H9 (cell line): ENCODE measurements around the gene EFTUD2. TPM values are rescaled to one million over a fixed set of nuclear protein-coding genes. Genes with fewer than 3 reads are reported as not detected.

ENCODE experiments used
- DNase-seq: peaks from one replicate; pipeline ENCODE4 v3.0.0-alpha.2; 2017
- H2AFZ ChIP-seq: one replicate; pipeline ENCODE4 v1.6.1; 2013; ENCODE audit warnings: mild to moderate bottlenecking, low read length, control low read depth, moderate library complexity
- H2AK5ac ChIP-seq: 2 replicates; pipeline ENCODE4 v1.6.1; 2013; ENCODE audit warnings: low read length, control low read depth, mixed read lengths; ENCODE audit not compliant: insufficient read length
- H2BK120ac ChIP-seq: one replicate; pipeline ENCODE4 v1.6.1; 2013; ENCODE audit warnings: low read depth, mild to moderate bottlenecking, low read length, control low read depth, inconsistent platforms; ENCODE audit not compliant: poor library complexity, severe bottlenecking
- H2BK12ac ChIP-seq: 2 replicates; pipeline ENCODE4 v1.6.1; 2013; ENCODE audit warnings: low read length, control low read depth, mixed read lengths, low read depth; ENCODE audit not compliant: insufficient read length
- H2BK15ac ChIP-seq: 2 replicates; pipeline ENCODE4 v1.6.1; 2013; ENCODE audit warnings: low read depth, low read length, control low read depth
- H2BK20ac ChIP-seq: one replicate; pipeline ENCODE4 v1.6.1; 2013; ENCODE audit warnings: low read depth, mild to moderate bottlenecking, low read length, control low read depth, inconsistent platforms; ENCODE audit not compliant: poor library complexity, severe bottlenecking
- H2BK5ac ChIP-seq: 2 replicates; pipeline ENCODE4 v1.6.1; 2013; ENCODE audit warnings: low read length, control low read depth, mixed read lengths; ENCODE audit not compliant: insufficient read length
- H3K14ac ChIP-seq: 2 replicates; pipeline ENCODE4 v1.6.1; 2013; ENCODE audit warnings: low read length, control low read depth; ENCODE audit not compliant: insufficient read depth
- H3K18ac ChIP-seq: 2 replicates; pipeline ENCODE4 v1.6.1; 2013; ENCODE audit warnings: low read depth, mild to moderate bottlenecking, mixed read lengths, low read length, control low read depth; ENCODE audit not compliant: insufficient read length
- H3K23ac ChIP-seq: 2 replicates; pipeline ENCODE4 v1.6.1; 2013; ENCODE audit warnings: low read length, control low read depth, mixed read lengths, low read depth; ENCODE audit not compliant: insufficient read length
- H3K23me2 ChIP-seq: 2 replicates; pipeline ENCODE4 v1.6.1; 2013; ENCODE audit warnings: low read depth, mild to moderate bottlenecking, mixed read lengths, low read length, control low read depth; ENCODE audit not compliant: insufficient read length, poor library complexity, severe bottlenecking
- H3K27ac ChIP-seq: 2 replicates; pipeline ENCODE4 v1.5.1; 2013; ENCODE audit warnings: low read length, control low read depth, mixed read lengths, low read depth; ENCODE audit not compliant: insufficient read length
- H3K27me3 ChIP-seq: 2 replicates; pipeline ENCODE4 v1.6.1; 2013; ENCODE audit warnings: low read length, control low read depth, inconsistent platforms; ENCODE audit not compliant: insufficient read depth
- H3K4ac ChIP-seq: 2 replicates; pipeline ENCODE4 v1.6.1; 2013; ENCODE audit warnings: low read depth, mild to moderate bottlenecking, control low read depth, inconsistent platforms, low read length, moderate library complexity
- H3K4me1 ChIP-seq: 2 replicates; pipeline ENCODE4 v1.6.1; 2013; ENCODE audit warnings: low read length, control low read depth, inconsistent platforms; ENCODE audit not compliant: insufficient read depth
- H3K4me2 ChIP-seq: 2 replicates; pipeline ENCODE4 v1.6.1; 2013; ENCODE audit warnings: low read length, control low read depth, mixed read lengths; ENCODE audit not compliant: insufficient read length, insufficient read depth
- H3K56ac ChIP-seq: 2 replicates; pipeline ENCODE4 v1.6.1; 2013; ENCODE audit warnings: low read depth, mild to moderate bottlenecking, mixed read lengths, low read length, control low read depth; ENCODE audit not compliant: insufficient read length
- H3K79me1 ChIP-seq: 2 replicates; pipeline ENCODE4 v1.6.1; 2013; ENCODE audit warnings: low read depth, mild to moderate bottlenecking, moderate library complexity, low read length, control low read depth, inconsistent platforms; ENCODE audit not compliant: insufficient read depth, poor library complexity, severe bottlenecking
- H3K79me2 ChIP-seq: 2 replicates; pipeline ENCODE4 v1.6.1; 2013; ENCODE audit warnings: low read length, control low read depth, inconsistent platforms; ENCODE audit not compliant: insufficient read depth
- H3K9ac ChIP-seq: 2 replicates; pipeline ENCODE4 v1.6.1; 2013; ENCODE audit warnings: low read length, control low read depth, mixed read lengths; ENCODE audit not compliant: insufficient read length; ENCODE audit errors: extremely low read depth
- H3K9me3 ChIP-seq: one replicate; pipeline ENCODE4 v1.6.1; 2013; ENCODE audit warnings: low read depth, low read length, inconsistent platforms; ENCODE audit not compliant: control insufficient read depth
- H3T11ph ChIP-seq: one replicate; pipeline ENCODE4 v1.6.1; 2013; ENCODE audit warnings: mild to moderate bottlenecking, low read length, control low read depth, inconsistent platforms
- H4K20me1 ChIP-seq: one replicate; pipeline ENCODE4 v1.6.1; 2013; ENCODE audit not compliant: control insufficient read depth, insufficient read length, insufficient read depth
- H4K5ac ChIP-seq: 2 replicates; pipeline ENCODE4 v1.6.1; 2013; ENCODE audit warnings: low read depth, mild to moderate bottlenecking, mixed read lengths, low read length, control low read depth; ENCODE audit not compliant: insufficient read length
- H4K8ac ChIP-seq: replicated peaks from 2 replicates; pipeline ENCODE4 v1.6.1; 2013; ENCODE audit warnings: low read length, control low read depth, mixed read lengths, low read depth; ENCODE audit not compliant: insufficient read length
- H4K91ac ChIP-seq: 2 replicates; pipeline ENCODE4 v1.6.1; 2013; ENCODE audit warnings: low read depth, mild to moderate bottlenecking, moderate library complexity, mixed read lengths, low read length, control low read depth; ENCODE audit not compliant: insufficient read length
- H3K27ac Mint-ChIP-seq, 3 experiments: 2 replicates in 2 of 3; 3 replicates in 1 of 3; pipeline ENCODE4 v1.8.0; 2020 to 2021; ENCODE audit warnings: mixed read lengths in 3 of 3, mild to moderate bottlenecking in 1 of 3, moderate library complexity in 1 of 3
- H3K27me3 Mint-ChIP-seq: 2 replicates; pipeline ENCODE4 v1.8.0; 2021; ENCODE audit warnings: low read depth, mild to moderate bottlenecking, moderate library complexity, mixed read lengths
- H3K36me3 Mint-ChIP-seq, 3 experiments: 2 replicates in 2 of 3; 3 replicates in 1 of 3; pipeline ENCODE4 v1.8.0; 2020 to 2021; ENCODE audit warnings: low read depth in 3 of 3, mixed read lengths in 3 of 3; ENCODE audit not compliant: insufficient read depth in 1 of 3
- H3K4me1 Mint-ChIP-seq, 2 experiments: 2 replicates each; pipeline ENCODE4 v1.8.0; 2020; ENCODE audit warnings: mixed read lengths in 2 of 2
- H3K4me3 Mint-ChIP-seq, 2 experiments: 2 replicates in 1 of 2; 3 replicates in 1 of 2; pipeline ENCODE4 v1.8.0; 2020 to 2021; ENCODE audit warnings: mild to moderate bottlenecking in 2 of 2, mixed read lengths in 2 of 2, moderate library complexity in 1 of 2
- H3K9me3 Mint-ChIP-seq, 2 experiments: 2 replicates in 1 of 2; 3 replicates in 1 of 2; pipeline ENCODE4 v1.8.0; 2020; ENCODE audit warnings: mild to moderate bottlenecking in 2 of 2, mixed read lengths in 2 of 2, moderate library complexity in 1 of 2
- WGBS: extraction: QIAGEN DNeasy Blood & Tissue Kit; methylation state at CpG from one replicate; pipeline ENCODE4 v1.1.7; 2013; ENCODE audit warnings: missing lambda C conversion rate, low lambda C conversion rate, mixed read lengths; ENCODE audit not compliant: insufficient read length; ENCODE audit errors: extremely low coverage; 5-methylcytosine and 5-hydroxymethylcytosine counted together
- total RNA-seq: library from RNA; stranded (reverse); gene quantifications from 2 replicates; pipeline ENCODE4 v1.2.1, GENCODE V29; 2021
- TF ChIP-seq, protein P1 (sequence below): fragments of 200-600 bp; sonication (generic); conservative IDR thresholded peaks from 3 replicates; pipeline ENCODE4 v1.8.0; 2021; ENCODE audit warnings: antibody characterized with exemption, mild to moderate bottlenecking

The EFTUD2 gene
- total RNA-seq, 1 experiment from 2014 or later = 150 TPM

DNA sequence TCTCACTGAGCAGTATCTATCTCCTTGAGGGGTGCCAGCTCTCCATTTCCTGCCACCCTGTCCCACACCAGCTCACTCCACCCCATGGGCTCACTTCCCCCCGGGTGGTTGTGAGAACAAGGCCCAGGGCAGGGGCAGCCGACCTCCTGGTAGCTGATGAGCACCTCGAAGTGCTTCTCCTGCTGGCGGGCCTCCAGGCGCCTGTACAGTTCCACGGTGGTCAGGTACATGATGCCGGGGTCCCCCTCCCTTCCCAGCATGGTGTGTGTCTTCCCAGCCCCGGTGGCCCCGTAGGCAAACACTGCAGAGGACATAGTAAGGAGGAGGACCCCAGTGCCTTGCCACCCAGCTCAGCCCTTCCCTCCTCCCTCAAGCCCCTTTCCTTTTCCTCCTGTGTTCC, 35.9 kb upstream of the EFTUD2 start:
- Mint-ChIP-seq H3K36me3 (peaks cover 35 to 73% (median 71%) of the 10 kb centered on the region in 3 experiments), H3K27ac (peak overlapping the region in 1 of 3 experiments; percentile 74; a peak in 2 of 7 replicates), H3K9me3 (no peaks in the 10 kb centered on the region; a peak in 1 of 5 replicates), H3K27me3 (no peaks in the 10 kb centered on the region), H3K4me1 (peaks cover 2% of the 10 kb centered on the region in 2 experiments), H3K4me3 (no peak overlapping the region)
- Histone ChIP-seq H2AK5ac (no peak overlapping the region), H3K23ac (no peak overlapping the region), H4K8ac (no peak overlapping the region), H3K27ac (no peak overlapping the region), H2BK120ac (no peak overlapping the region), H3K14ac (no peak overlapping the region), H2BK20ac (no peak overlapping the region), H2BK5ac (no peak overlapping the region), H4K5ac (no peak overlapping the region), H2BK15ac (no peak overlapping the region), H3K23me2 (no peaks in the 10 kb centered on the region), H4K20me1 (no peaks in the 10 kb centered on the region), H3K18ac (no peak overlapping the region), H3T11ph (no peak overlapping the region), H3K4me2 (no peak overlapping the region), H2BK12ac (no peak overlapping the region), H3K56ac (no peak overlapping the region), H3K27me3 (no peaks in the 10 kb centered on the region), H3K4ac (no peak overlapping the region), H3K4me1 (no peaks in the 10 kb centered on the region), H2AFZ (no peak overlapping the region), H3K9ac (no peak overlapping the region), H4K91ac (no peak overlapping the region), H3K79me2 (no peaks in the 10 kb centered on the region), H3K79me1 (no peaks in the 10 kb centered on the region), H3K9me3 (no peaks in the 10 kb centered on the region)
- DNase-seq = peak; percentile 21
- no CpG with 5 or more reads among the region's 9 CpGs for WGBS
- TF ChIP-seq, protein P1, sequence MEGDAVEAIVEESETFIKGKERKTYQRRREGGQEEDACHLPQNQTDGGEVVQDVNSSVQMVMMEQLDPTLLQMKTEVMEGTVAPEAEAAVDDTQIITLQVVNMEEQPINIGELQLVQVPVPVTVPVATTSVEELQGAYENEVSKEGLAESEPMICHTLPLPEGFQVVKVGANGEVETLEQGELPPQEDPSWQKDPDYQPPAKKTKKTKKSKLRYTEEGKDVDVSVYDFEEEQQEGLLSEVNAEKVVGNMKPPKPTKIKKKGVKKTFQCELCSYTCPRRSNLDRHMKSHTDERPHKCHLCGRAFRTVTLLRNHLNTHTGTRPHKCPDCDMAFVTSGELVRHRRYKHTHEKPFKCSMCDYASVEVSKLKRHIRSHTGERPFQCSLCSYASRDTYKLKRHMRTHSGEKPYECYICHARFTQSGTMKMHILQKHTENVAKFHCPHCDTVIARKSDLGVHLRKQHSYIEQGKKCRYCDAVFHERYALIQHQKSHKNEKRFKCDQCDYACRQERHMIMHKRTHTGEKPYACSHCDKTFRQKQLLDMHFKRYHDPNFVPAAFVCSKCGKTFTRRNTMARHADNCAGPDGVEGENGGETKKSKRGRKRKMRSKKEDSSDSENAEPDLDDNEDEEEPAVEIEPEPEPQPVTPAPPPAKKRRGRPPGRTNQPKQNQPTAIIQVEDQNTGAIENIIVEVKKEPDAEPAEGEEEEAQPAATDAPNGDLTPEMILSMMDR = no peak
